ENCODE measurements around the gene FRMD7. TPM values are rescaled to one million over a fixed set of nuclear protein-coding genes. Genes with fewer than 3 reads are reported as not detected.
A peak's percentile ranks its signal among the peaks of the same experiment; 100 is the strongest.

Gene FRMD7
- total RNA-seq (under 1 TPM in 6 of 10 donors, not detected in 4; 0.07 to 0.50 (median 0.31) TPM), polyA plus RNA-seq (not detected)
- long read RNA-seq, donor 1: 0 reads
- long read RNA-seq, donor 2: 0 reads
- long read RNA-seq, donor 3: 0 reads

DNA sequence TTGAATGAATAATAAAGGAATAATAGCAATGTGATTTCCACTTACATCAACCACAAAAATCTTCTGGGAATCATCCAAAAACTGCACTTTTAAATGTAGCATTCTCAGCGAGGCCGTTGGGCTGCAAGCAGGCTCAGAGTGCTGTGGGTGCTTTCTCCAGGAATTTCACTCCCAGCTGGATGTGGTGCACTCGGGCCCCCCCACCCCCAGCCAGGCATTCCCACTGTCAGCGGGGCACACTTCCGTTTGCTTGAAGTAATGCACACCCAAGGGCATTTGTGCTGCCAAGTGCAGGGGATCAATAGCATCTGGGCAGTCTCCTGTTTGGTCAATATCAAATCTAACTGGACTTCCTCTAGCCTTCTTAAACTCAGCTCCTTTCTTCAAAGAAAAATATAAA is at the start of gene FRMD7:
Gene FRMD7 (minus strand): TSS at position 278 of the 400 bp plus-strand sequence. CDS start 176 bp downstream, at position 102.
- TF ChIP-seq CTCF (IDR thresholded peaks at IDR 0.05): no peak
- DNase-seq: no peak
- WGBS, 2 donors: 13 to 26% methylated on average over 5 of the region's 5 CpGs
- Histone ChIP-seq H3K36me3 (no peaks in the 10 kb centered on the region), H3K27ac (no peak within 1 kb of the TSS), H3K4me1 (no peaks in the 10 kb centered on the region), H3K9me3 (no peaks in the 10 kb centered on the region), H3K27me3 (peaks cover 0 to 49% (median 0%) of the 10 kb centered on the region in 7 donors), H3K4me3 (no peak within 1 kb of the TSS)
- intact Hi-C loops (cut with DNase I): no loop called here
- ATAC-seq: no peak

GRCh38 chrX:132173647-132174046 is 45.8 kb upstream of the FRMD7 start:
- no peak for TF ChIP-seq CTCF (IDR thresholded peaks at IDR 0.05)
- no peak for DNase-seq
- Histone ChIP-seq H3K9me3 (no peaks in the 10 kb centered on the region), H3K27ac (no peak overlapping the region), H3K4me3 (no peak overlapping the region), H3K27me3 (peaks cover 0 to 46% (median 0%) of the 10 kb centered on the region in 7 donors), H3K4me1 (no peaks in the 10 kb centered on the region), H3K36me3 (no peaks in the 10 kb centered on the region)
- intact Hi-C loops (cut with DNase I): loop anchor here in 1 of 10 donors (5.0 kb wide), 1 partner anchor 44 kb away; the partner anchor contains the start of gene RAP2C
- no peak for ATAC-seq
- 75 to 90% methylated on average over 1 of the region's 1 CpG for WGBS, 2 donors

DNA sequence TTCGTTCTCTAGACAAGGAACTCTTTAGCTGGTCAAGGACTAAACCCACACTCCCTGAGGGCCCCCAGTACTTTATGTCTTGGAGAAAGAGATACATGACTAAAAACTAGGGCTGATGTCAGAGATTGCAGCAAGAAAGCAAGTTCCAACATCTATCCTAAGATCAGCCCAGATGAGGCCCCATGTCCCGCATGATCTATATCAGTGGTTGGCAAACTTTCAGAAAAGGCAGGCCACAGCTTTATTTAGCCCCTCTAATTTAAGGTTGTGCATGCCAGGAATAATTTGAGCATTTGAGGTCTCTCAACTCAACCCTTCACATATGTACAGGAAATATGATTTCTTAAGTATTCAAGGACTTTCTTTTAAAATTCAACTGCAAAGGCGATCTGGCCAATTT is 44.1 kb upstream of the FRMD7 start:
- no peaks in the 10 kb centered on the region for H3K36me3 ChIP-seq
- DNase-seq (no peak), ATAC-seq (no peak)
- TF ChIP-seq CTCF (IDR thresholded peaks at IDR 0.05): no peak
- H3K4me1 ChIP-seq: no peaks in the 10 kb centered on the region
- no peak overlapping the region for H3K4me3 ChIP-seq
- intact Hi-C loops (cut with DNase I): loop anchor here in 2 of 10 donors (2.0 to 5.0 kb wide), 2 partner anchors 45 to 47 kb away; partner anchors contain the start of gene RAP2C (in 2 of the 2)
- 68 to 70% methylated on average over 3 of the region's 3 CpGs for WGBS, 2 donors
- H3K27me3 ChIP-seq: peaks cover 0 to 53% (median 0%) of the 10 kb centered on the region in 7 donors
- H3K27ac ChIP-seq: no peak overlapping the region
- H3K9me3 ChIP-seq: no peaks in the 10 kb centered on the region

GRCh38 chrX:132171478-132171877 is 43.7 kb upstream of the FRMD7 start:
- intact Hi-C loops (cut with DNase I): loop anchor here in 2 of 10 donors (2.0 to 5.0 kb wide), 2 partner anchors 46 to 47 kb away; partner anchors contain the start of gene RAP2C (in 2 of the 2)
- DNase-seq (no peak), ATAC-seq (no peak)
- peak in 7 of 9 donors; percentile 10 to 43 (median 31) for TF ChIP-seq CTCF (IDR thresholded peaks at IDR 0.05)
- H3K36me3 ChIP-seq: no peaks in the 10 kb centered on the region
- H3K4me3 ChIP-seq: no peak overlapping the region
- H3K9me3 ChIP-seq: no peaks in the 10 kb centered on the region
- peaks cover 0 to 55% (median 0%) of the 10 kb centered on the region in 7 donors for H3K27me3 ChIP-seq
- no peak overlapping the region for H3K27ac ChIP-seq
- WGBS, 2 donors: 45 to 70% methylated on average over 3 of the region's 3 CpGs
- H3K4me1 ChIP-seq: no peaks in the 10 kb centered on the region
